ENCODE results near the gene MRPL36. TPM values are rescaled to one million over a fixed set of nuclear protein-coding genes. Genes with fewer than 3 reads are reported as not detected.

The MRPL36 gene
- total RNA-seq, 1 experiment from 2014 or later = 145 TPM

- H3K4me2 ChIP-seq = no peak overlapping the region
- no peak for DNase-seq
- peaks cover 68% of the 10 kb centered on the region for H3K36me3 ChIP-seq (ENCODE audit: low read depth)
- H3K4me1 ChIP-seq (replicated peaks; ENCODE audit: insufficient read depth) = no peaks in the 10 kb centered on the region
- intact Hi-C loops (cut with micrococcal nuclease; ENCODE audit: unreplicated experiment) = no loop called here
- no peak overlapping the region for H2AFZ ChIP-seq
- no peak overlapping the region for H3K4me3 ChIP-seq
- no peaks in the 10 kb centered on the region for H3K9me2 ChIP-seq (ENCODE audit: insufficient read depth)
- H3K79me2 ChIP-seq (ENCODE audit: low read depth) = peaks cover 42% of the 10 kb centered on the region
- ChIA-PET POLR2A (ENCODE audit: unreplicated experiment) (no interaction called here), CTCF (no interaction called here)
- BruUV-seq (replicated peaks) = no TSS peak
- peaks cover 3% of the 10 kb centered on the region; the same call in 1 of the 2 replicates for H3F3A ChIP-seq (ENCODE audit: insufficient read depth, low read depth)
- no peak overlapping the region for H3K27ac ChIP-seq
- TF ChIP-seq EZH2 (IDR thresholded peaks at IDR 0.05; ENCODE audit: low read depth) (no peak), CTCF (conservative IDR thresholded peaks at IDR 0.05) (no peak)
- no peaks in the 10 kb centered on the region for H3K27me3 ChIP-seq (ENCODE audit: insufficient read depth, low read depth)
- H4K20me1 ChIP-seq (ENCODE audit: insufficient read depth) = peaks cover 68% of the 10 kb centered on the region
- H3K9me3 ChIP-seq (ENCODE audit: insufficient read depth, low read depth) = no peaks in the 10 kb centered on the region
Observed at GRCh38 chr5:1810581-1811101, 11.0 kb upstream of the MRPL36 start.

- H3K27me3 ChIP-seq (ENCODE audit: insufficient read depth, low read depth) = no peaks in the 10 kb centered on the region
- H3K9me3 ChIP-seq (ENCODE audit: insufficient read depth, low read depth) = no peaks in the 10 kb centered on the region
- no peaks in the 10 kb centered on the region for H3K9me2 ChIP-seq (ENCODE audit: insufficient read depth)
- no peak overlapping the region for H3K4me2 ChIP-seq
- intact Hi-C loops (cut with micrococcal nuclease; ENCODE audit: unreplicated experiment) = no loop called here
- peaks cover 69% of the 10 kb centered on the region for H4K20me1 ChIP-seq (ENCODE audit: insufficient read depth)
- H3F3A ChIP-seq (ENCODE audit: insufficient read depth, low read depth) = peaks cover 3% of the 10 kb centered on the region; the same call in 1 of the 2 replicates
- peaks cover 53% of the 10 kb centered on the region for H3K79me2 ChIP-seq (ENCODE audit: low read depth)
- ChIA-PET POLR2A (ENCODE audit: unreplicated experiment) (no interaction called here), CTCF (no interaction called here)
- H3K36me3 ChIP-seq (ENCODE audit: low read depth) = peaks cover 69% of the 10 kb centered on the region
- TF ChIP-seq EZH2 (IDR thresholded peaks at IDR 0.05; ENCODE audit: low read depth) = no peak
- TF ChIP-seq CTCF (conservative IDR thresholded peaks at IDR 0.05) = no peak
- H3K27ac ChIP-seq = no peak overlapping the region
- DNase-seq = no peak
- H3K4me3 ChIP-seq = no peak overlapping the region
- no peaks in the 10 kb centered on the region for H3K4me1 ChIP-seq (replicated peaks; ENCODE audit: insufficient read depth)
- no TSS peak for BruUV-seq (replicated peaks)
- H2AFZ ChIP-seq = no peak overlapping the region
Observed at GRCh38 chr5:1809416-1810035, 9.9 kb upstream of the MRPL36 start.

- Histone ChIP-seq H3F3A (ENCODE audit: insufficient read depth, low read depth) (peaks cover 3% of the 10 kb centered on the region; the same call in 1 of the 2 replicates), H3K27ac (no peak overlapping the region), H3K9me3 (ENCODE audit: insufficient read depth, low read depth) (no peaks in the 10 kb centered on the region), H3K79me2 (ENCODE audit: low read depth) (peaks cover 64% of the 10 kb centered on the region), H2AFZ (no peak overlapping the region), H4K20me1 (ENCODE audit: insufficient read depth) (peaks cover 73% of the 10 kb centered on the region), H3K36me3 (ENCODE audit: low read depth) (peaks cover 75% of the 10 kb centered on the region), H3K27me3 (ENCODE audit: insufficient read depth, low read depth) (no peaks in the 10 kb centered on the region), H3K9me2 (ENCODE audit: insufficient read depth) (no peaks in the 10 kb centered on the region), H3K4me1 (replicated peaks; ENCODE audit: insufficient read depth) (no peaks in the 10 kb centered on the region), H3K4me3 (no peak overlapping the region), H3K4me2 (no peak overlapping the region)
- DNase-seq = no peak
- no TSS peak for BruUV-seq (replicated peaks)
- CTCF ChIA-PET = no interaction called here
- intact Hi-C loops (cut with micrococcal nuclease; ENCODE audit: unreplicated experiment) = no loop called here
- POLR2A ChIA-PET (ENCODE audit: unreplicated experiment) = no interaction called here
- TF ChIP-seq EZH2 (IDR thresholded peaks at IDR 0.05; ENCODE audit: low read depth) (no peak), CTCF (conservative IDR thresholded peaks at IDR 0.05) (no peak)
Observed at GRCh38 chr5:1808439-1808838, 8.8 kb upstream of the MRPL36 start.
